Measurements from ENCODE around the gene SEMA6D.

SEMA6D gene, protein sequence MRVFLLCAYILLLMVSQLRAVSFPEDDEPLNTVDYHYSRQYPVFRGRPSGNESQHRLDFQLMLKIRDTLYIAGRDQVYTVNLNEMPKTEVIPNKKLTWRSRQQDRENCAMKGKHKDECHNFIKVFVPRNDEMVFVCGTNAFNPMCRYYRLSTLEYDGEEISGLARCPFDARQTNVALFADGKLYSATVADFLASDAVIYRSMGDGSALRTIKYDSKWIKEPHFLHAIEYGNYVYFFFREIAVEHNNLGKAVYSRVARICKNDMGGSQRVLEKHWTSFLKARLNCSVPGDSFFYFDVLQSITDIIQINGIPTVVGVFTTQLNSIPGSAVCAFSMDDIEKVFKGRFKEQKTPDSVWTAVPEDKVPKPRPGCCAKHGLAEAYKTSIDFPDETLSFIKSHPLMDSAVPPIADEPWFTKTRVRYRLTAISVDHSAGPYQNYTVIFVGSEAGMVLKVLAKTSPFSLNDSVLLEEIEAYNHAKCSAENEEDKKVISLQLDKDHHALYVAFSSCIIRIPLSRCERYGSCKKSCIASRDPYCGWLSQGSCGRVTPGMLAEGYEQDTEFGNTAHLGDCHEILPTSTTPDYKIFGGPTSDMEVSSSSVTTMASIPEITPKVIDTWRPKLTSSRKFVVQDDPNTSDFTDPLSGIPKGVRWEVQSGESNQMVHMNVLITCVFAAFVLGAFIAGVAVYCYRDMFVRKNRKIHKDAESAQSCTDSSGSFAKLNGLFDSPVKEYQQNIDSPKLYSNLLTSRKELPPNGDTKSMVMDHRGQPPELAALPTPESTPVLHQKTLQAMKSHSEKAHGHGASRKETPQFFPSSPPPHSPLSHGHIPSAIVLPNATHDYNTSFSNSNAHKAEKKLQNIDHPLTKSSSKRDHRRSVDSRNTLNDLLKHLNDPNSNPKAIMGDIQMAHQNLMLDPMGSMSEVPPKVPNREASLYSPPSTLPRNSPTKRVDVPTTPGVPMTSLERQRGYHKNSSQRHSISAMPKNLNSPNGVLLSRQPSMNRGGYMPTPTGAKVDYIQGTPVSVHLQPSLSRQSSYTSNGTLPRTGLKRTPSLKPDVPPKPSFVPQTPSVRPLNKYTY

DNA sequence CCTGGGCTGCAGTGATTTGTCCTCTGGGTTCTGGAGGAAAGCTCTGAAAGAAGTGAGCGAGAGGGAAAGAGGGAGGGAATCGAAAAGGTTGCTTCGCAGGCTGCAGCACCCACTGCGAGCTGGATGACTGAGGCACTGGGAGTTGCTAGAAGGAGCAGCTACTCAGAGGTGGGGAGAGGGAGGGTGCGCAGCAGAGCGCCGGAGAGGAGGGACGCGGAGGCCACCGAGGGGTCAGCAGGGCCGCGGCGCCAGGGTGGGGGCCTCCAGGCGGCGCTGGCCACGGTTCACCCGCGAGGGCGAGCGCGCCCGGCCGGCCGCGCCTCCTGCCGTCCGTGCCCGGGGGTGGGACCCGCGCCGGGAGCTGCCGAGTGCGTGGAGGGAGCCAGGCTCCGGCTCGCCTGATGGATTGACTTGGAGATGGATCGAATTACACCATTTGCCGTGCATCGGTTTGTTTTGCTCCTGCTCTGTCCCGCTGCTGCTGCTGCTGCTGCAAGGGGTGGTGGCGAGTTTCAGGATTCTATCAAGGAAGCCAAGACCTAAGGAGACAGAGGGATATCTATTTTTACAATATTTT lies at the start of gene SEMA6D:
Gene SEMA6D, plus strand, starts transcription at position 470 of the 577 bp plus-strand sequence. CDS start 42,294 bp downstream, outside the sequence.
- peak; percentile 54 for DNase-seq

DNA sequence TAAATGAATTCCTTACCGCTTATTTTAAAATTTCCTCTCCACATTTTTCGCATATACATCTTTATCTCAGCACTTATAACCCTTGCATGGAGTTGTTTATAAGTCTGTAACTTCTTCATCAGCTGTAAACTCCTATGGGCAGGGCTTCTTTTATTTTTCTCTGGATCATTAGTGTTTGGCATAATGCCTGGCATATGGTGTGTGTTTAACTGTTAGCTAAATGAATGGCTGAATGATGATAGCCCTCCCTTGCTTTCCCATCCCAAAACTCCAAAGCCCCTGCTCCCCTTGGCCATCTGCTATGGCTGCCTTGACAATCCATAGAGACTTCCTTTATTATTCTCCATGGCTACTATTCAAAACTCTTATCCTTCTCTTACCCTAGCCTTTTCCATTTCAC lies 48.1 kb upstream of the SEMA6D start:
- DNase-seq = no peak

GRCh38 chr15:47670365-47670764 lies 46.9 kb upstream of the SEMA6D start:
- DNase-seq = no peak

GRCh38 chr15:47673232-47673761 lies 44.0 kb upstream of the SEMA6D start:
- DNase-seq = no peak

DNA sequence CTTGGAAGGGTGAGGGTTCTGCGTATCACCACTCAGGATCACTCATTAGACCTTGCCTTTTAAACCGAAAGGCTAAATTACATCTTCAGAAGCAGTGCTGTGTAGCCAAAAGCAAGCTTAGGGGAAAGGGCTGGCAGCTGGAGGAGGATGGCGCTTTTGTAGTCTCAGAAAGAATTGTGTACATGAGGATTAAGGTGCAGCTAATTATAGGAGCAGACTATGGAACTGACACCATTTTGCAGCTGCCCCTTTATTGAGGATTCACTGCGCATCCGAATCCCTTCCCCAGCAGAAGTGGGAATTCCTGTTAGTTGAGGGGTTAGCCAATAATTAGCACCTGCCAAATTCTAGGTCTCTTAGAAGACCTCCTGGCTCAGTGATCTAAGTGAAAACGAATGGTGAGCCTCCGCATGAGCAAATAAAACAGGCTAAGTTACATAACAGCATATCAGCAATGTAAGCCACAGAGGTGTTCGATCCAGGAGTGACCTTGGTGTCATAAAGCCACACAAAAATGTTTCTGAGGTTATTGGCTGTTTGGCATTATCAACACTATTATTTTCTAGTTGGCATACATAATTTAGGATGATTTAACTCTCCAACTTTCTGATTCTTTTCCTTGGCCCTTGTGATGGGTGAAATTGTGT lies 42.6 kb upstream of the SEMA6D start:
- DNase-seq = no peak

GRCh38 chr15:47675735-47676134 lies 41.6 kb upstream of the SEMA6D start:
- no peak for DNase-seq

GRCh38 chr15:47678040-47678439 lies 39.3 kb upstream of the SEMA6D start:
- no peak for DNase-seq

GRCh38 chr15:47682661-47683060 lies 34.6 kb upstream of the SEMA6D start:
- DNase-seq = no peak

- DNase-seq = no peak
Measured at GRCh38 chr15:47685141-47685870, 32.0 kb upstream of the SEMA6D start.

- no peak for DNase-seq
Measured at GRCh38 chr15:47688573-47689086, 28.7 kb upstream of the SEMA6D start.

DNA sequence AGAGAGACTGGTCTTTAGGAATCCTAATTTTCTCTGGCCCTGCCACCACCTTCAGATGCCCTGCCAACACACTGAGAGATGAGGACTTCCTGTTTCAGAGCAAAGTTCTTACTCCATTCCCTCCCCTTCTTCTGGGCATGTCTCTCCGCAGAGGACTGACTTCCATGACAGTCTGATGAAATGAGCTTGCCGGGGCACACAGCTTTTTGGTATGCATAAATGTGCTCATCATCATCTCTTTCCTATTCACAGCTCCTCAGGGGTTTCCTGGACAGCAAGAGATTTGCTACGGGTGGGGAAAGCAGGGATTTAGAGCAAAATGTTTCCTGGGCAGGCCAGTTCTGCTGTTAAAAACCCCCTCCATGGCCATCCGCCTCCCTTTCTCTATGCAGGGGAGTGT lies 27.6 kb upstream of the SEMA6D start:
- no peak for DNase-seq

DNA sequence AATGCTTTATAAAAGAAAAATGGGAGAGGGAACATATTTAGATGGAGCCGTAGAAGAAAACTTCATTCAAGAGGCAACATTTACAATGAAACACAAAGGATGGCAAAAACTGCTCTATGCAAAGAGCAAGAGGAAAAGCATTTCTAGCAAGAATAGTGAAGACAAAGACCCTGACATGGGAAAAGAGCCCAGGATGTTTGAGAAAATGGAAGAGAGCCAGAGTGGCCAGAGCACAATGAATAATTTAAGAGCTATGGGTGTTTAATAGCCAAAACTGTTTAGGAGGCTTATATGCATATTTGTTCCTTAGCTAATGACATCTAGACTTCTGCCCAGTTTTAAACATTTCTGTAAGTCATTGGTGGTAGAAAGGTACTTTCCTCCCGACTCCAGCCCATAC lies 25.4 kb upstream of the SEMA6D start:
- no peak for DNase-seq

DNA sequence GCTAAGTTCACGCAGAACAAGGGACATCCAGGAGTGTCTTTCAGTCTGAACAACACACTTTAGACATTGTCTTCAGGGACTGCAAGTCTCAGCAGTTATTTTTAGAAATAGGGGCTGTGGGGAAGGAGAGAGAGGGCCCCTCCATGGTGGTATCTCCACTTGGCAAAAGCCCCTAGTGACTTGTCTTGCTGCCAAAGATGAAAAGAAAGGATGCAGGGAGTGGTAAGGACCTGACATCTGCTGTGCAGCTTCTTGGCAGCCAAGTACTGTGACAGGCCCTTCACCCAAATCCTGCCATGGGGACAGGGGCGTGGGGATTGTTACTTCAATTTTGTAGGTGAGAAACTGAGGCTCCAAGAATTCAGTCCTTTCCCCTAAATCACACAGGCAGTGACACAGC lies 21.0 kb upstream of the SEMA6D start:
- DNase-seq = no peak

DNA sequence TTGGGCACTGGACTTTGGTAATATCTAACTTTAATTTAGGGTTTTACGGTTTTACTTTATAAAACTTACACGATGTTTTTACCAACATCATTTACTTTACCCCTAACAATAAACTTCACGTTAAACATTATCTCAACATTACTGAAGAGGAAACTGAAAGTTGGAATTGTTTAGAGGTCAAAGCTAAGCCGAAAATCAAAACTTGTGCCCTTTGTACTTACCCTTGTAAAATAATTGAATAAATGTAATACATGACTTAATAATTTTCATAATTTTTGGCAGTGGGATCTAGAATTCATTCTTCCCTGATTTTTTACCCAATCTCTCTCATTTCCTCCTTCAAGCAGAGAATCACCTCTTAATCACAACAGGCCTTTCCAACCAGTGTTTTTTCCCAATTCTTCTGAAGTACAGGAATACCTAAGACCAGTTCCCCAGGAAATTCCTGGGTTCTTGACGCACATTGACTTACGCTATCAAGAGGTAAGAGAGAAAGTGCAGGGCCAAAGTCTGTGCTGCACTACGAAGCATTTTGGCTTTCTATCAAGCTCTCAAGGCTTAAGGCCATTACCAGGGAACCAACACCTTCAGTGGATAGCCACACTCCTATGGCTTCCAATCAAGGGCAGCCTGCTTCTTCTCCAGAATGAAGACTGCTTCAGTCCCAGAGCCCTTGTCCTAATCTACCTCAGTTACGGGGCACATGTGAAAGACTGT lies 11.9 kb upstream of the SEMA6D start:
- no peak for DNase-seq

DNA sequence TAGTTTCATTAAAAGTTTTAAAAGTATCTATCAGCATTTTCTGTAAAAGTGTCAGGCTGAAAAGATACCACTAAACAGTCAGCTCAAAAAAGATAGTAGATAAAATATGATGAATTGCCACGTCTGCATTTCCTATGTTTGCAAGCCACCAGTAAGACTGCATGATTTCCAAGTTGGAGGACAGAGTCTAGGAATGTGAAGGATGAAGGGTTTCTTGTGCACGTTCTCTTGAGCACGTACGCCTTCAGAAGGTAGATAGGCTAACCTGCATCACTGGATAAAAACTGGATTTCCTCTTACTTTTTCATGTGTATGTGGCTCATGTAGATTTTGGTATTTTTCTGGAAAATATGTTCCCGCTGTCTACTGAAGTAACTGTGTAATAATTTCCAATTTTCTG lies 9.9 kb upstream of the SEMA6D start:
- no peak for DNase-seq

DNA sequence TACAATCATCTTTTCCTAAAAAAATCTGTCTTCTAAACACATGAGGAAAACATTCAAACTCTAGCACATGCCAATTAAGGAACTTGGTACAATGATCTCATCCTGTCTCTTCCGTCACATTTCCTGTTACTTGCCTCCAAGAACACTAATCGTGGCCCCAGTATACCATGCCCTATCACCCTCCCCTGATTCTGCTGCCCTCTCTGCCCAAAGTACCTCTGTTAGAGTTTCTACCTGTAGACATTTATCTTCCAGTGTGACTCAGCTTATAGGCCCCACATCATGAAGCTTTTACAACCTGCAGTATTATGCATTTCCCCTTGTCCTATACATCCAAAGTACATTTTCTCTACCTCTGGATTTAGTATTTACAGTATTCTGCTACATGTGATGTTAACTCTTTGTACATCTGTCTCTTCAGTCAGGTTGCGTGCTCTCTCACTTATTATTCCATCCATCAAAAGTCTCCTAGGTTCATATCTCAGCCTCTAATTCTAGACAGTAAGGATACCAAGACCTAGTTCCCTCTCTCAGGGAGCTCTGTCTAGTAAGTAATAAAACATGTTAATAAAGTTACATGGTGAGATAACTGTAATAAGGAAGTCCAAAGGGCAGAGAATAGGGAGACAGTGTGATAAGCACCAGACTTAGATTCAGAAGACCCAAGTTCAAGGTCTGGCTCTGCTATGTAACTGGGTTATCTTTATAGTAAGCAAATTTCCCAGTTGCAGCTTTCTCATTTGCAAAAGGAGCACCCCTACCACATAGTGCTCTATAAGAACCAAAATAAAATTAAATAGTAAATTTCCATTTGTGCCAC lies 8.9 kb upstream of the SEMA6D start:
- no peak for DNase-seq

DNA sequence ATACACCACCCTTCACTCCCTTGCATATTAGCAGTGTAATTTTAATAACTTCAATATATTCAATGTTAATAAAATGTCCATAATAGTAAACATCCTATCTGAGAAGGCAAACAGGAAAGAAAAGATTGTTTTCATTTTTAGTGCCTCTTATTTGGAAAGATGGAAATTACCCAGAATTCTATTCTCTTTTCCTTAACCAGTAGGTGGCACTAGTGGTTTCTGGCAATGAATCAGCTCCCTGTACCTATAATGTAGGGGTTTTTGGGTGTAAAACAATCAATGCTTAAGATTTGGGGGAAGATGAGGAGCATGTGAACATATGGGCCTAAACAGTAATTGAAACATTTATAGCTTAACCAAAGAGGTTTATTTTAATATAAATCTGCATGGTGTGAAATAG lies 5.7 kb upstream of the SEMA6D start:
- no peak for DNase-seq

DNA sequence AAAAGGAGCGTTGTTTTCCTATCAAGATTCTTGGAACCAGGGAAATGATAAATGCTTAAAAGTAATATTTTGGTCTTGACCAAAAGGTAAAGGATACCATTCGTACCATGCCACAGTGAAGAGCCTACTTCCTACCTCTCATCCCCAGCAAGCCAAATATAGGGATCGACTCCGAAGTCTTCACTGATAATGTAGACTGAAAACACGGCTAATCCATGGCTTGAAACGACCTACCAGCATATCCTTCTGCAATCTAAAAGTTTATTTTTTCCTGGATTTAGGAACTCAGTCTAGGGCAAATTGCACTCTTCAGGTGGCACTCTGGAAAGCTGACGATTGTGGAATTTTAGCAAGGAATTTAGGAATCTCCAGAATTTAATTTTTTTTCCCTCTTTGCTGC lies 1.9 kb upstream of the SEMA6D start:
- DNase-seq = no peak

DNA sequence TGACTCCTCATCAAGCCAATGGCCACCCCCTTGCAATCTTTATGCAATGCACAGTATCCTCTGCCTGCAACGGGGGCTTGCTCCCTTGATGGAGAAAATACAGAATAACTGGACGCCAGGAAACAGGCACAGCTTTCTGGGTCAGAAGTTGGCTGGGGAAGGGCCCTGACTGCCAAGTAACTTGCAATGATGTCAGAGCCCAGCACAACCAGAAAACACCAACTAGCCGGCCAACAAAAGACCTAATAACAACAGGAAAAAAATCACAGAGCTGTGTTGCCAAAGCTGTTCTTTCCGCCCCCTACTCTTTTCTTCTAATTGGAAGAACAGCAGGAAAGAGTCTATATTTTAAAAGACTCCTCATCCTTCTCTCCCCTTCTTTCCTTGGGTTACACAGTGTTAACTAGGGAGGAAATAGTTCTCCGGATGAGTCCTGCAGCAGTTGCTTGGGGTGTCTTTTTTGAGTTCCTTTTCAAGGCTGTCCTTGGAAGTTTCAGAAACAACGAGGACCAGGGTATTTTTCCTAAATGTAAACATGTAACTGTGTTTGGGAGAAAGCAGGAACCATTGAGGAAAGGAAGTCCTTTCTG lies 1.4 kb upstream of the SEMA6D start:
- DNase-seq = no peak

- DNase-seq = no peak
Measured at GRCh38 chr15:47716516-47716915, 789 bp upstream of the SEMA6D start.

Measured in DMS79 (cell line).